ENCODE data around the gene LAMB3.

The LAMB3 gene

DNA sequence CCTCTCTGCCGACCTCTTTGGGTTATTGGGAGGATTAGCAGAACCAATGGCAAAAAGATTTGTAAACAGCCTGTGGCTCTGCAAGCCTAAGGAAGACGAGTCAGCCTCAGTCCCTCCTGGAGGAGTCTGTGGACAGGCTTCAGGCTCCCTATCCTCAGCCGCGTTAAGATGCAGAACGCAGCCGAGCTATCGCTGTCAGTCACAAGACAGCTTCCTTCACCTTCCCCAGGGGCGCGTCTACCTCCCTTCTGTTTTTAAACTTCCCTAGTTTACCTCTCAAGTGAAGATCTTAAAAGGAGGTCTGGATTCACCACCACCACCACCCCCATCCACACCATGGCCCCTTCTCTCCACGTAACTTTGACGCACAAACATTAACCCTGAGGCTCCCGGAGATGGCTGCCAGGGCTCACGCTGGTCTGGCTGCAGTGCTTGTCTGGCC lies 68.0 kb downstream of the LAMB3 start:
- Histone ChIP-seq H3K27me3 (ENCODE audit: insufficient read depth, low read depth) (no peaks in the 10 kb centered on the region), H2AFZ (ENCODE audit: low read depth) (no peak overlapping the region), H3K9ac (no peak overlapping the region), H3K27ac (no peak overlapping the region), H3K36me3 (ENCODE audit: insufficient read depth) (no peaks in the 10 kb centered on the region), H3K79me2 (ENCODE audit: insufficient read depth, low read depth) (no peaks in the 10 kb centered on the region), H3K4me1 (ENCODE audit: low read depth, poor library complexity, severe bottlenecking) (no peaks in the 10 kb centered on the region), H3K4me2 (no peak overlapping the region), H4K20me1 (ENCODE audit: insufficient read depth) (no peaks in the 10 kb centered on the region), H3K4me3 (IDR thresholded peaks at IDR 0.05; ENCODE audit: insufficient read depth, low read depth, low read length) (no peak overlapping the region)
- TF ChIP-seq, protein P1, sequence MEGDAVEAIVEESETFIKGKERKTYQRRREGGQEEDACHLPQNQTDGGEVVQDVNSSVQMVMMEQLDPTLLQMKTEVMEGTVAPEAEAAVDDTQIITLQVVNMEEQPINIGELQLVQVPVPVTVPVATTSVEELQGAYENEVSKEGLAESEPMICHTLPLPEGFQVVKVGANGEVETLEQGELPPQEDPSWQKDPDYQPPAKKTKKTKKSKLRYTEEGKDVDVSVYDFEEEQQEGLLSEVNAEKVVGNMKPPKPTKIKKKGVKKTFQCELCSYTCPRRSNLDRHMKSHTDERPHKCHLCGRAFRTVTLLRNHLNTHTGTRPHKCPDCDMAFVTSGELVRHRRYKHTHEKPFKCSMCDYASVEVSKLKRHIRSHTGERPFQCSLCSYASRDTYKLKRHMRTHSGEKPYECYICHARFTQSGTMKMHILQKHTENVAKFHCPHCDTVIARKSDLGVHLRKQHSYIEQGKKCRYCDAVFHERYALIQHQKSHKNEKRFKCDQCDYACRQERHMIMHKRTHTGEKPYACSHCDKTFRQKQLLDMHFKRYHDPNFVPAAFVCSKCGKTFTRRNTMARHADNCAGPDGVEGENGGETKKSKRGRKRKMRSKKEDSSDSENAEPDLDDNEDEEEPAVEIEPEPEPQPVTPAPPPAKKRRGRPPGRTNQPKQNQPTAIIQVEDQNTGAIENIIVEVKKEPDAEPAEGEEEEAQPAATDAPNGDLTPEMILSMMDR (conservative IDR thresholded peaks at IDR 0.05; ENCODE audit: low read depth, low read length) = no peak

DNA sequence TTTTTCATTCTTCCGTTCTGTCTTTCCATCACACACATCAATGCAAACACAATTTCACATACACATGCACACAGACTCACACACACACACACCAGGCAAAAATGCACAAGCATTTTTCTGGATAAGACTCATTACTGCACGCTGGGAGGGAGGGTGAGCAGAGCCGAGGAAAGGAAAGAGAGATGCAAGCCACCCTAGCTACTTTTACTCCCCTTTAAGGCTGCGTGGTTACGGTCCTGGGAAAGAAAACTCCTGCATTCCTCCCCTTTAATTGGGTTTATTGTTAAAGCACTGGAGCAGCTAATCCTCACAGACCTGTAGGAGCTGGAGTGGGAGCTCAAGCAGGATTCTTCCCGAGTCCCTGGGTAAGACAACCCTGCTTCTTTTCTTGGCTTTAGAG lies 68.8 kb downstream of the LAMB3 start, which contains the start of gene CAMK1G:
TSS of gene CAMK1G (plus strand) at position 307 of the 400 bp plus-strand sequence. CDS start 11,270 bp downstream, outside the sequence.
- no peaks in the 10 kb centered on the region for H4K20me1 ChIP-seq (ENCODE audit: insufficient read depth)
- no peak within 1 kb of the TSS for H3K9ac ChIP-seq
- no peaks in the 10 kb centered on the region for H3K4me1 ChIP-seq (ENCODE audit: low read depth, poor library complexity, severe bottlenecking)
- H3K79me2 ChIP-seq (ENCODE audit: insufficient read depth, low read depth) = no peaks in the 10 kb centered on the region
- TF ChIP-seq, protein P1 (conservative IDR thresholded peaks at IDR 0.05; ENCODE audit: low read depth, low read length) = no peak
- H3K4me2 ChIP-seq = no peak within 1 kb of the TSS
- H3K27ac ChIP-seq = no peak within 1 kb of the TSS
- no peaks in the 10 kb centered on the region for H3K36me3 ChIP-seq (ENCODE audit: insufficient read depth)
- H3K4me3 ChIP-seq (IDR thresholded peaks at IDR 0.05; ENCODE audit: insufficient read depth, low read depth, low read length) = no peak within 1 kb of the TSS
- no peaks in the 10 kb centered on the region for H3K27me3 ChIP-seq (ENCODE audit: insufficient read depth, low read depth)
- no peak within 1 kb of the TSS for H2AFZ ChIP-seq (ENCODE audit: low read depth)

DNA sequence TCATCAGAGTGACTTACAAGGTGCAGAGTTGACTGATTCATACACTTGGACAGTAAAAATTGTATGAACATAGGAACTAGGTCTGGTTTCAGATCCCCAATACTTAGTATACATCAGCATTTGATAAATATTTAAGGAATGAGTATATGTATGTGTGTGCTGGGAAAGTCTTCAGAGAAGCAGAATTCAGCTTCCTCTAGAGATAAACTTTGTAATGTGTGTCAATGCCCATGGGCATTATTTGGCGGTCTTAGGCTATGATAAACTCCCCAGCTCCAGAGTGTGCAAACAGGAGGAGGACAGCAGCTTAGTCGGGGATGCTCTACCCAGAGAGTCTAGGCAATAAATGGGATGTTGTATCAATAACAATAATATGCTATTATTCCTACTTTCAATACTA lies 71.6 kb downstream of the LAMB3 start:
- Histone ChIP-seq H4K20me1 (ENCODE audit: insufficient read depth) (no peaks in the 10 kb centered on the region), H3K9ac (no peak overlapping the region), H3K4me3 (IDR thresholded peaks at IDR 0.05; ENCODE audit: insufficient read depth, low read depth, low read length) (no peak overlapping the region), H2AFZ (ENCODE audit: low read depth) (no peak overlapping the region), H3K27me3 (ENCODE audit: insufficient read depth, low read depth) (no peaks in the 10 kb centered on the region), H3K27ac (no peak overlapping the region), H3K4me2 (no peak overlapping the region), H3K36me3 (ENCODE audit: insufficient read depth) (no peaks in the 10 kb centered on the region), H3K4me1 (ENCODE audit: low read depth, poor library complexity, severe bottlenecking) (no peaks in the 10 kb centered on the region), H3K79me2 (ENCODE audit: insufficient read depth, low read depth) (no peaks in the 10 kb centered on the region)
- TF ChIP-seq, protein P1 (conservative IDR thresholded peaks at IDR 0.05; ENCODE audit: low read depth, low read length) = no peak

DNA sequence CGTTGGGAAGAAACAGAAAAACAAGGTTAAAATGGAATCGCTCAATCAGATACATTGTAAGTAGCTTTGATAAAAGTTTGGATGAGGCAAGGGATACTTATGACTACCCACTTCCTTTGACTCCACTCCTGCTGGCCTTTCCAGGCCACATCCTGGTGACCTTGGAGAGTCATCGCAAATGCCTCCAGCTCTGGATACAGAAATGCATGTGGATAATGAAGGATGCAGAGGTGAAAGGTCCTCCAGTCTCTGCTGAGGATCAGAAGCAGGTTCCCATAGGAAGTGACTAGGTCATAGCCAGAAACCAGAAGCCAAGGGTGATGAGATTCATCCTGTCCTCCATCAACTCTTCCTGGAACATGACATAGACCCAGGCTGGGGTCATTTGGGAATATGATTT lies 74.9 kb downstream of the LAMB3 start:
- Histone ChIP-seq H3K4me1 (ENCODE audit: low read depth, poor library complexity, severe bottlenecking) (no peaks in the 10 kb centered on the region), H3K27me3 (ENCODE audit: insufficient read depth, low read depth) (no peaks in the 10 kb centered on the region), H3K79me2 (ENCODE audit: insufficient read depth, low read depth) (no peaks in the 10 kb centered on the region), H3K9ac (no peak overlapping the region), H3K36me3 (ENCODE audit: insufficient read depth) (no peaks in the 10 kb centered on the region), H3K4me3 (IDR thresholded peaks at IDR 0.05; ENCODE audit: insufficient read depth, low read depth, low read length) (no peak overlapping the region), H4K20me1 (ENCODE audit: insufficient read depth) (no peaks in the 10 kb centered on the region), H2AFZ (ENCODE audit: low read depth) (no peak overlapping the region), H3K4me2 (no peak overlapping the region), H3K27ac (no peak overlapping the region)
- TF ChIP-seq, protein P1 (conservative IDR thresholded peaks at IDR 0.05; ENCODE audit: low read depth, low read length) = no peak
